Activated CD4-positive, alpha-beta T cell treated with anti-CD3 and anti-CD28 coated beads, Interleukin-2, amount 50 U/mL, for 48 hours (primary cell): Measurements from ENCODE around the gene NINL.
"Not testable (repeated sequence)": the region's sequence is repeated elsewhere in the genome, so short reads cannot be mapped to it uniquely, and the experiment has no call there.

Source experiments
- DNase-seq, 2 experiments: peaks; one replicate each; pipeline ENCODE4 v3.0.0-alpha.2; 2020

NINL gene

GRCh38 chr20:25529295-25529951, 55.9 kb downstream of the NINL start:
- no peak for DNase-seq

DNA sequence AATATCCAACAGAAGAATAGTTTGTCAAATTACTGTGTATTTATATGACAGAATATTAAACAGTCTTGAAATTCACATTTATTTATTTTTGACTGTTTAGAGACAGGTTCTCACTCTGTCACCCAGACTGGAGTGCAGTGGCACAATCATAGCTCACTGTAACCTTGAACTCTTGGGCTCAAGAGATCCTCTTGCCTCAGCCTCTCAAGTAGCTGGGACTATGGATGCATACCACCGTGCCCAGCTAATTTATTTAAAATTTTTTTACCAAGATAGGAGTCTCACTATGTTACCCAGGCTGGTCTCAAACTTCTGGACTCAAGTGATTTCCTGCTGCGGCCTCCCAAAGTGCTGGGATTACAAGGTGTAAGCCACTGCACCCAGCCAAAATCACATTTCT, 57.4 kb downstream of the NINL start:
- no peak for DNase-seq

DNA sequence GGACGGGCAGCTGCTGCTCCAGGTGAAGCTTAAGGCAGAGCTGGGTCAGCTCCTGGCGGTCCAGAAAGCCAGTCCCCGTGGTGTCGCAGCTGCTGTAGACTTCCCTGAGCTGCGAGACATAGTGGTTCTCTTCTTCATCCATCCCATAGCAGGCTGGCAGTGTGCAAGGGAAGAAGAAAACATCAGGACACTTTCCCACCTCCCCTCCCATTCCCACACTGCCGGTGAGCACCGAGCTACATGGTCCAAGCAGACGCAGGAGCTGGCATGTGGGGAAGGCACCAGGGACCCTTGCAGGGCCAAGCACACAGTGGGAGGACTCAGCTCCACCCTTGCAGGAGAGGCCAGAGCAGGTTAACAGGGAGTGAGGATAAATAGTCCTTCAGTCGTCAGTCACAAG, 58.9 kb downstream of the NINL start:
- no peak for DNase-seq

- no peak for DNase-seq
Measured at GRCh38 chr20:25525867-25526266, 59.5 kb downstream of the NINL start.

GRCh38 chr20:25525295-25525694, 60.0 kb downstream of the NINL start:
- DNase-seq: no peak

GRCh38 chr20:25521382-25521781, 63.9 kb downstream of the NINL start:
- DNase-seq: no peak

- no peak for DNase-seq
Measured at GRCh38 chr20:25517124-25517523, 68.2 kb downstream of the NINL start.

GRCh38 chr20:25514747-25515340, 70.5 kb downstream of the NINL start:
- DNase-seq: no peak

GRCh38 chr20:25514195-25514594, 71.1 kb downstream of the NINL start:
- no peak for DNase-seq

DNA sequence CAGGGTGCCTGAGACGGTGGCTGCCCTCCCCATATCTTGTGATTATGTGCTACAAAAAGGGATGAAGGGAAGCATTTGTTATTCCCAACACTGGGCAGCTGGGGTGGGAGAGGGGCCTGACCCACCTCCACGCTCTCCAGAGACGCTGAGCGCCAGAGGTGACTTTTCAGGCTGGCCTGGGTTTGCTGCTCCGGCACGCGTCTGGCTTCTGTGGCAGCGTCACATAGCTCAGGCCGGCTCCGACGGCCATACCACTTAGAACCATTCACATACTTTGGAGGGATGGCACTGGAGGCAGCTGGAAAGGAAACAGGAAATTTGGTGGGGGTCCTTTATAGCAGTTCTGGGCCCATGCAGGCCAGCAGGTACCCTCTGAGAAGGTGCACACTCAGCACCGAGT, 72.6 kb downstream of the NINL start:
- DNase-seq: no peak

GRCh38 chr20:25511183-25511582, 74.1 kb downstream of the NINL start:
- DNase-seq: no peak

DNA sequence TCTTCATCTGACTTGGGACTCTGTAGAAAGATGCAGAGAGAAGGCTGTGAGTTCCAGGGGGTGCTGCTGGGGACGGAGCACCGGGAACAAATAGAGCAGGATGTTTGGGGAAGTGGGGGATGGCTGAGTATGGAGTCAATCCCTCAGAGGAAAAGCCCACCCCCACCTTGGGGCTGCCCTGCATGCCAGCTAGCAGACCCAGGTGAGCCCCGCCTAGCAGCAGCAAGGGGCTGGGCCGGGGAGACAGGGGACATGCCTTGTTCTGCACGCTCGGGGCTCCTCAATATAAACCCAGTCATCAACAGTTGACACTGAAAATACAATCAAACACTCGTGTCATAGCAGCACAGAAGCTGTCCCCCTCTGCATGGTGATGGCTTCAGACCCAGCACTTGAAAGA, 74.6 kb downstream of the NINL start:
- no peak for DNase-seq

DNA sequence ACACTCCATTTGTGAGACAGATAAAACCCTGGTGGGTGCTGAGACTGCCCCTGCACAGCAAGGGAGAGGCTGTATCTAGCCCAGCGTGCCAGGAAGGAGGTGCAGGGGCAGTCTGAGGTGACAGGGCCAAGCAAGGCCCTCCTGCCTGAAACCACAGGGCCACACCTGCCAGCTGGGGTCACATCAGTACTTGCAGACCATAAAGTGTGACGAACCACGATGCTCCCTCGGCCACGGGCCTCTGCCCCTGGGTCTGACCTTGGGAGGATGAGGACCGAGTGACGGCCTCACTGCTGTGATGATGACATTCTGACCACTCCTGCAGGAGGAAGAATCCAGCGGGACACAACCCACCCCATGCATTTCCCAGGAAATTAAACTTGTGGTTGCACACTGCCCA, 75.1 kb downstream of the NINL start:
- DNase-seq: no peak

GRCh38 chr20:25509084-25509483, 76.2 kb downstream of the NINL start:
- DNase-seq: no peak

- DNase-seq: no peak
Measured at GRCh38 chr20:25508083-25508770, 77.1 kb downstream of the NINL start.

DNA sequence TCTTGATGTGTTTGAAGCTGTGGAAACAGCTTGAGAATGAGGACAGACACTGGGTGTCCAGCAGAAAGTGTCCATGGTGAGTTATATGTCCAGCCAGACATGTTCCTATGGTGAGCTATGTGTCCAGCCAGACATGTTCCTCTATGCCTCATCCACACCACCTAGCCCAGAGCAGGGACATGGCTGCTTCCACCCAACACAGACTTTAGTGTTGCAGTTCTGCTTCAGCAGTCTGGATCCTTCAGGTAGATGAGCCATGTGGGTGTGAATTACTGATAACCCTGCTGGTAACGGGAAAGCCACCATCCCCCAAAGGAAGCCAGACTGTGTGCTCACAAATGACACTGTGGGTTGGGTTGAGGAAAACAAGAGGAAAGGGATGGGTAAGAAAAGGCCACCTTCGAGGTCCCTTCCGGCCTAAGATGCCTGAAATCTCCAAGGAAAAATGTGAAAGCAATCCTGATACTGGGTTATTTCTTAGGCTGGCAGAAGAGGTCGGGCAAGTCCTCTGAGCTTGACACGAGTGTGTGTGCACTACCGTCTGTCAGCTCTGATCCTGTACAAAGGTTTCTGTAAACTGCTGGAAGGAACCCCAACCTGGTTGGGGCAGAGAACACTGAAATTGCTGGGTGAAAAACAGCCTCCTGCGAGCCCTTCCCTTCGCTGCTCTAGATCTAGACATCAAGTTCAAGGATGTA, 77.8 kb downstream of the NINL start:
- DNase-seq: no peak

DNA sequence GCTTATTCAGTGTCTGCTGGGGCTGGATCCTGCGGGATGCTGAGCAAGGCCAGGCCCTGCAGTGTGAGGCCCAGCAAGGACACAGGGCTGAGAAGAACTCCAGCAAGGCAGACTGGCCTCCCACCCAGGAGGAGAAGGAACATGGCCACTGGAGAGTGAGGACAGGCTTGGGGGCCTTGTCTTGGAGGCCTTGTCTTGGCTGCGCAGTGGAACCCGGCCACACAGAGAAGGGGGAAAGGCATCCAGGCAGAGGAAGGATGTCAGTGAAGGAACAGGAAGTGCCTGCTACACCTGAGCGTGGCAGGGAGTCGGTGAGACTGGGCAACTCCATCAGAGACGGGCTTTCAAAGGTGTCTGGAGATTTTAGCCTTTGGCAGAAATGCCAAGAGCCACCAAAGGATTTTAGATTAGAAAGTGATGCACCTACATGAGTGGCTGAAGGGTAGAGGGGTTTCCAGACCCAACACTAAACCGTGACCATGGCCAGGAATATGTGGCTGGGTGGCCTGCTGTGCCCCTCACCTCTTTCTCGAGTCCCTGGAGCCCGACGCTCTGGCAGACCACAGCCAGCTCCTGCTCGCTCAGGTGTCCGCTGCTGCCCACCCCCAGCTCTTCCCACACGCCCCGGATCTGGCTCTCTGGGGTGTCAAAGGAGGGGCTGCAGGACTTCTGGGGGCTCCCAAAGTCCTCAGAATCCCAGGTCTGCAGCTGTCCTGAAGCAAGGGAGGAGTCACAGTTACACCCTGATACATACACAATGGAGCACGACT, 80.8 kb downstream of the NINL start:
- no peak for DNase-seq

DNA sequence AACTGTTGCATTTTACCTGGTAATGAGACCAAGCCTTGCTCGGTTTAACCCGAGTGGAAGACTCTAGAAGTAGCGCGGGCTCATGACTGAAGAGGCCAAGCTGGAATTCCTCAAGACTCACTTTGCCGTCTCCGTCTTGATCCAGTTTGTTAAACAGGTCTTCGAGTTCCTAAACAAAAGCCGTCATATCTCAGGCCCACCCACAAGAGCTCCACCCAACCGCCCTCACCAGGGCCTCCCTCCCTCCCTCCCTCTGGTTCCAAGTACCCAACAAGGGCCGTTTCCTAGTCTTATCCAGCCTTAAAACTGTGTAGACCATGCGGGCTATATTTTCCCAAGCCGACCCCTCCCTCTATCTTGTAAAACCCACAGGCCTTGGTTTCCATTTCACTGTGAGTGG, 81.4 kb downstream of the NINL start:
- no peak for DNase-seq

DNA sequence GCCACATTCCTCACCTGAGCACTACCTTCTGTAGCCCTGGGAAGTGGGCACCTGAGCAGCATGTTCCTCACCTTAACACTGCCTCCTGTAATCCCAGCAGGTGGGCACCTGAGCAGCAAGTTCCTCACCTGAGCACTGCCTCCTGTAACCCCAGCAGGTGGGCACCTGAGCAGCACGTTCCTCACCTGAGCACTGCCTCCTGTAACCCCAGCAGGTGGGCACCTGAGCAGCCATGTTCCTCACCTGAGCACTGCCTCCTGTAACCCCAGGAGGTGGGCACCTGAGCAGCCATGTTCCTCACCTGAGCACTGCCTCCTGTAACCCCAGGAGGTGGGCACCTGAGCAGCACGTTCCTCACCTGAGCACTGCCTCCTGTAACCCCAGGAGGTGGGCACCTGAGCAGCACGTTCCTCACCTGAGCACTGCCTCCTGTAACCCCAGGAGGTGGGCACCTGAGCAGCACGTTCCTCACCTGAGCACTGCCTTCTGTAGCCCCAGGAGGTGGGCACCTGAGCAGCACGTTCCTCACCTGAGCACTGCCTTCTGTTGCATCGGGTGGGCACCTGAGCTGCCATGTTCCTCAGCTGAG, 82.2 kb downstream of the NINL start:
- DNase-seq: not testable (repeated sequence)

GRCh38 chr20:25500880-25501351, 84.4 kb downstream of the NINL start:
- no peak for DNase-seq

GRCh38 chr20:25499855-25500434, 85.4 kb downstream of the NINL start:
- DNase-seq: no peak

DNA sequence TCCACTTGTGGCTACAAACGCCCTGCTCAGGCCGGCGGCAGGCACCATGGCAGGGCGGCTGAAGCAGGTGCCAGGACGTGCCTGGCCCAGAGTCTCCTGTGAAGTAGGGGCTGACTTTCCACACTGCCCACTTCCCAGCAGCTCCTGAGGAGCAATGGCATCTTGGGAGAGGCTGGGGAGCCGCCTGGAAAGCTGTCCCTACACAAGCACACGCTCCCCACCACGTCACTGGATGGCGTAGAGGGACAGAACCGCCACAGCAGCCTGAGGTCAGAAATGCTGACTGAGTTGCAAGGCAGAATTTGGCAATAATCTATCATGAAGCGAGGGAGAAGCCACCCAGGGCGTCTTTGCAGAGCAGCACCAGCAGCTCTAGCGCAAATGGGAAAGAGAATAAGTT, 86.3 kb downstream of the NINL start:
- DNase-seq: no peak
